Activated CD8-positive, alpha-beta memory T cell treated with anti-CD3 and anti-CD28 coated beads, Interleukin-2, amount 50 U/mL, for 4 hours (primary cell): Measurements from ENCODE around the gene DEDD.

Experiments used
- DNase-seq: peaks from one replicate; pipeline ENCODE4 v3.0.0-alpha.2; 2020

The DEDD gene

GRCh38 chr1:161090617-161091016 lies 41.9 kb downstream of the DEDD start:
- no peak for DNase-seq

GRCh38 chr1:161089938-161090337 lies 42.5 kb downstream of the DEDD start:
- no peak for DNase-seq

- no peak for DNase-seq
Measured at GRCh38 chr1:161089251-161089924, 43.1 kb downstream of the DEDD start, which contains the start of gene NECTIN4. Gene NECTIN4 (minus strand): TSS chr1:161089558. CDS start chr1:161089296, 262 bp downstream.

GRCh38 chr1:161088587-161089110 lies 43.8 kb downstream of the DEDD start:
- DNase-seq, result no peak

- no peak for DNase-seq
Measured at GRCh38 chr1:161086457-161086856, 46.0 kb downstream of the DEDD start.

GRCh38 chr1:161085165-161085564 lies 47.3 kb downstream of the DEDD start:
- DNase-seq, result no peak

GRCh38 chr1:161084597-161084988 lies 47.9 kb downstream of the DEDD start:
- DNase-seq, result no peak

GRCh38 chr1:161083748-161084596 lies 48.5 kb downstream of the DEDD start:
- no peak for DNase-seq

- no peak for DNase-seq
Measured at GRCh38 chr1:161082996-161083747, 49.3 kb downstream of the DEDD start.

GRCh38 chr1:161082483-161082882 lies 50.0 kb downstream of the DEDD start:
- DNase-seq, result no peak

- DNase-seq, result no peak
Measured at GRCh38 chr1:161081519-161081918, 50.9 kb downstream of the DEDD start.

GRCh38 chr1:161080441-161081405 lies 51.7 kb downstream of the DEDD start:
- DNase-seq, result no peak

- DNase-seq, result no peak
Measured at GRCh38 chr1:161079436-161080110, 52.9 kb downstream of the DEDD start.

GRCh38 chr1:161077426-161077825 lies 55.0 kb downstream of the DEDD start:
- no peak for DNase-seq

- DNase-seq, result no peak
Measured at GRCh38 chr1:161076410-161076809, 56.1 kb downstream of the DEDD start.

GRCh38 chr1:161074676-161075368 lies 57.6 kb downstream of the DEDD start:
- no peak for DNase-seq

GRCh38 chr1:161073474-161074121 lies 58.9 kb downstream of the DEDD start:
- no peak for DNase-seq

GRCh38 chr1:161072751-161073449 lies 59.6 kb downstream of the DEDD start:
- no peak for DNase-seq

- DNase-seq, result peak; percentile 54
Measured at GRCh38 chr1:161071886-161072371, 60.5 kb downstream of the DEDD start.
